ENCODE data around the gene GZMB. TPM values are rescaled to one million over a fixed set of nuclear protein-coding genes. Genes with fewer than 3 reads are reported as not detected.

Gene GZMB
- total and polyA plus RNA-seq, 2 of the 13 experiments (the other 11 are each of a cell fraction or from before 2014, with no cell fraction given) = 0.12 TPM; not detected in 1

- H2AFZ ChIP-seq (ENCODE audit: low read length) = no peak overlapping the region
- in situ Hi-C loops (cut with HindIII; ENCODE audit: extremely low pct_ligation_motif_present, low pct_unique_long_range_greater_than_20kb) = no loop called here
- TF ChIP-seq ZMYM2 (CRISPR knock-in tag; IDR thresholded peaks at IDR 0.05) = no peak
- no peak for TF ChIP-seq PAF1 (CRISPR knock-in tag; IDR thresholded peaks at IDR 0.05)
- ChIA-PET CTCF (ENCODE audit: low intra/inter-chr PET ratio, low total read pairs) (no interaction called here), POLR2A (no interaction called here)
- no peaks in the 10 kb centered on the region for H3K79me2 ChIP-seq (ENCODE audit: insufficient read depth, low read length)
- H3K27me3 ChIP-seq (ENCODE audit: control insufficient read depth in 1 of 2, insufficient read depth in 2 of 2, low read length in 2 of 2) = peaks cover 0 to 16% of the 10 kb centered on the region in 2 experiments; a peak in 4 of 5 replicates
- H3K4me1 ChIP-seq (ENCODE audit: insufficient read depth, low read length) = peaks cover 6% of the 10 kb centered on the region
- DNase-seq (ENCODE audit: low spot score) = no peak
- WGBS (ENCODE audit: low lambda C conversion rate) = 9% methylated on average over 5 of the region's 5 CpGs
- H3K36me3 ChIP-seq (replicated peaks in 1 of 2; ENCODE audit: control insufficient read depth in 1 of 2, insufficient read depth in 2 of 2, low read length in 2 of 2) = no peaks in the 10 kb centered on the region
- intact Hi-C loops (cut with micrococcal nuclease; ENCODE audit: unreplicated experiment) = no loop called here
- H3K9ac ChIP-seq (ENCODE audit: insufficient read depth, low read depth, low read length) = no peak overlapping the region
- ATAC-seq = no peak
- no peaks in the 10 kb centered on the region for H3K9me3 ChIP-seq (ENCODE audit: low read length)
- no peaks in the 10 kb centered on the region for H4K20me1 ChIP-seq (ENCODE audit: insufficient read depth, low read length)
- FAIRE-seq = no peak
- H3K4me3 ChIP-seq (replicated peaks in 1 of 3; ENCODE audit: insufficient read depth in 1 of 3, low read depth in 2 of 3, low read length in 3 of 3) = no peak overlapping the region
- no TSS peak for BruUV-seq (replicated peaks)
- H3K4me2 ChIP-seq (ENCODE audit: low read depth, low read length) = no peak overlapping the region
- no peak overlapping the region for H3K27ac ChIP-seq (ENCODE audit: extremely low read length, insufficient read depth, low read length)
Measured at GRCh38 chr14:24674204-24674970, 40.4 kb upstream of the GZMB start.

GRCh38 chr14:24673534-24674203 lies 39.7 kb upstream of the GZMB start:
- no peak for FAIRE-seq
- POLR2A ChIA-PET = no interaction called here
- 0 out of 2 replicates have a peak, but pooled peaks have one; percentile 41 for TF ChIP-seq TRIM22 (IDR thresholded peaks at IDR 0.05)
- no peak for TF ChIP-seq SUZ12 (IDR thresholded peaks at IDR 0.05; ENCODE audit: low read depth, low read length)
- TF ChIP-seq TRIM24 (CRISPR knock-in tag; IDR thresholded peaks at IDR 0.05) = 0 out of 2 replicates have a peak, but pooled peaks have one; percentile 13

More at GRCh38 chr14:24673534-24674203, 39.7 kb upstream of the GZMB start:
- Histone ChIP-seq H3K4me1 (ENCODE audit: insufficient read depth, low read length) (peaks cover 4% of the 10 kb centered on the region), H3K27ac (ENCODE audit: extremely low read length, insufficient read depth, low read length) (no peak overlapping the region), H3K36me3 (replicated peaks in 1 of 2; ENCODE audit: control insufficient read depth in 1 of 2, insufficient read depth in 2 of 2, low read length in 2 of 2) (no peaks in the 10 kb centered on the region), H4K20me1 (ENCODE audit: insufficient read depth, low read length) (no peaks in the 10 kb centered on the region), H3K79me2 (ENCODE audit: insufficient read depth, low read length) (no peaks in the 10 kb centered on the region), H3K4me2 (ENCODE audit: low read depth, low read length) (no peak overlapping the region), H3K27me3 (ENCODE audit: control insufficient read depth in 1 of 2, insufficient read depth in 2 of 2, low read length in 2 of 2) (peaks cover 0 to 14% of the 10 kb centered on the region in 2 experiments; a peak in 4 of 5 replicates), H3K4me3 (replicated peaks in 1 of 3; ENCODE audit: insufficient read depth in 1 of 3, low read depth in 2 of 3, low read length in 3 of 3) (no peak overlapping the region), H3K9ac (ENCODE audit: insufficient read depth, low read depth, low read length) (no peak overlapping the region), H2AFZ (ENCODE audit: low read length) (no peak overlapping the region), H3K9me3 (ENCODE audit: low read length) (no peaks in the 10 kb centered on the region)
- intact Hi-C loops (cut with micrococcal nuclease; ENCODE audit: unreplicated experiment) = no loop called here
- ATAC-seq = no peak
- 30% methylated on average over 9 of the region's 9 CpGs for WGBS (ENCODE audit: low lambda C conversion rate)
- in situ Hi-C loops (cut with HindIII; ENCODE audit: extremely low pct_ligation_motif_present, low pct_unique_long_range_greater_than_20kb) = no loop called here
- CTCF ChIA-PET (ENCODE audit: low intra/inter-chr PET ratio, low total read pairs) = no interaction called here
- no TSS peak for BruUV-seq (replicated peaks)
- no peak for DNase-seq (ENCODE audit: low spot score)
